ENCODE measurements around the gene KIAA0930.
"Not testable (repeated sequence)": the region's sequence is repeated elsewhere in the genome, so short reads cannot be mapped to it uniquely, and the experiment has no call there.

KIAA0930 gene

GRCh38 chr22:45240810-45241631, at the start of gene KIAA0930:
Gene KIAA0930 (minus strand): TSS chr22:45240894. CDS start chr22:45240703, 191 bp downstream.
- peak; percentile 66 for DNase-seq (ENCODE audit: low spot score)

GRCh38 chr22:45286854-45287551, 46.3 kb upstream of the KIAA0930 start:
- no peak for DNase-seq (ENCODE audit: low spot score)

- DNase-seq (ENCODE audit: low spot score), result no peak
Measured at GRCh38 chr22:45285263-45286058, 44.8 kb upstream of the KIAA0930 start.

- no peak for DNase-seq (ENCODE audit: low spot score)
Measured at GRCh38 chr22:45284705-45285262, 44.1 kb upstream of the KIAA0930 start, which contains the start of gene UPK3A. Gene UPK3A (plus strand): TSS chr22:45284949. CDS start chr22:45285014, 65 bp downstream.

GRCh38 chr22:45281010-45281409, 40.3 kb upstream of the KIAA0930 start:
- no peak for DNase-seq (ENCODE audit: low spot score)

GRCh38 chr22:45280587-45280980, 39.9 kb upstream of the KIAA0930 start:
- no peak for DNase-seq (ENCODE audit: low spot score)

- no peak for DNase-seq (ENCODE audit: low spot score)
Measured at GRCh38 chr22:45278125-45278524, 37.4 kb upstream of the KIAA0930 start.

- DNase-seq (ENCODE audit: low spot score), result not testable (repeated sequence)
Measured at GRCh38 chr22:45277720-45278119, 37.0 kb upstream of the KIAA0930 start.

- no peak for DNase-seq (ENCODE audit: low spot score)
Measured at GRCh38 chr22:45276507-45277105, 35.9 kb upstream of the KIAA0930 start.

GRCh38 chr22:45273452-45274075, 32.9 kb upstream of the KIAA0930 start:
- no peak for DNase-seq (ENCODE audit: low spot score)

GRCh38 chr22:45272498-45272897, 31.8 kb upstream of the KIAA0930 start:
- DNase-seq (ENCODE audit: low spot score), result no peak

GRCh38 chr22:45271667-45272201, 31.0 kb upstream of the KIAA0930 start:
- DNase-seq (ENCODE audit: low spot score), result no peak

GRCh38 chr22:45270095-45271020, 29.7 kb upstream of the KIAA0930 start:
- DNase-seq (ENCODE audit: low spot score), result no peak

GRCh38 chr22:45268958-45269844, 28.5 kb upstream of the KIAA0930 start:
- DNase-seq (ENCODE audit: low spot score), result peak; percentile 55

- DNase-seq (ENCODE audit: low spot score), result no peak
Measured at GRCh38 chr22:45268167-45268957, 27.7 kb upstream of the KIAA0930 start.

GRCh38 chr22:45265535-45265934, 24.8 kb upstream of the KIAA0930 start:
- no peak for DNase-seq (ENCODE audit: low spot score)

GRCh38 chr22:45263463-45264269, 23.0 kb upstream of the KIAA0930 start:
- DNase-seq (ENCODE audit: low spot score), result peak; percentile 37
